HepG2 (cell line): ENCODE results near the gene ZNF419. TPM values are rescaled to one million over a fixed set of nuclear protein-coding genes. Genes with fewer than 3 reads are reported as not detected.

Source experiments
- EZH2 ChIP-seq: conservative IDR thresholded peaks from 2 replicates; pipeline ENCODE4 v1.6.1; 2012; ENCODE audit warnings: mild to moderate bottlenecking, low read depth, low read length, moderate library complexity
- HNRNPLL ChIP-seq: fragments of 200-400 bp; formaldehyde crosslinking; IDR thresholded peaks from 2 replicates; pipeline ENCODE4 v1.6.1; 2017; ENCODE audit warnings: mild to moderate bottlenecking, low read depth, low read length; ENCODE audit not compliant: poor library complexity, severe bottlenecking
- NAIF1 ChIP-seq: sonication (generic); formaldehyde crosslinking; IDR thresholded peaks from 2 replicates; pipeline ENCODE4 v1.5.0; 2020; ENCODE audit warnings: mild to moderate bottlenecking, missing genetic modification reagents, borderline replicate concordance
- NR2F6 ChIP-seq, 2 experiments: IDR thresholded peaks; 2 replicates each; pipeline ENCODE4 v1.6.1; 2016; ENCODE audit warnings: antibody characterized with exemption in 1 of 2, mild to moderate bottlenecking in 1 of 2
- PHF20 ChIP-seq: sonication (generic); formaldehyde crosslinking; IDR thresholded peaks from 2 replicates; pipeline ENCODE4 v1.5.0; 2020; ENCODE audit warnings: mild to moderate bottlenecking, missing genetic modification reagents
- RBFOX2 ChIP-seq: fragments of 200-400 bp; formaldehyde crosslinking; IDR thresholded peaks from 2 replicates; pipeline ENCODE4 v1.6.1; 2017; ENCODE audit warnings: low read depth, mild to moderate bottlenecking, low read length
- SP1 ChIP-seq, 2 experiments: fragments of 450-650 bp in 1 of 2; sonication (generic) in 1 of 2; formaldehyde crosslinking in 1 of 2; IDR thresholded peaks; 2 replicates each; pipeline versions ENCODE4 v1.4.0 to v1.6.1; 2016 to 2020; ENCODE audit warnings: missing genetic modification reagents in 1 of 2
- TBL1XR1 ChIP-seq: fragments of 150-350 bp; IDR thresholded peaks from 2 replicates; pipeline ENCODE4 v1.6.1; 2014; ENCODE audit warnings: borderline replicate concordance, low read length; ENCODE audit not compliant: partially characterized antibody
- TMF1 ChIP-seq: sonication (generic); formaldehyde crosslinking; IDR thresholded peaks from 2 replicates; pipeline ENCODE4 v1.8.1; 2022; ENCODE audit warnings: low read depth, missing genetic modification reagents
- ZFP36L1 ChIP-seq: sonication (generic); formaldehyde crosslinking; IDR thresholded peaks from 2 replicates; pipeline ENCODE4 v1.8.0; 2022; ENCODE audit warnings: mild to moderate bottlenecking, missing genetic modification reagents, moderate library complexity
- ZNF232 ChIP-seq: sonication (generic); formaldehyde crosslinking; IDR thresholded peaks from 2 replicates; pipeline ENCODE4 v1.4.0; 2020; ENCODE audit warnings: missing genetic modification reagents, borderline replicate concordance
- ZNF414 ChIP-seq: sonication (generic); formaldehyde crosslinking; IDR thresholded peaks from 2 replicates; pipeline ENCODE4 v1.5.0; 2020; ENCODE audit warnings: missing genetic modification reagents
- ZNF441 ChIP-seq: sonication (generic); formaldehyde crosslinking; IDR thresholded peaks from 2 replicates; pipeline ENCODE4 v1.7.0; 2021; ENCODE audit warnings: missing genetic modification reagents, borderline replicate concordance
- ZNF468 ChIP-seq: sonication (generic); formaldehyde crosslinking; IDR thresholded peaks from 2 replicates; pipeline ENCODE4 v1.8.0; 2022; ENCODE audit warnings: mild to moderate bottlenecking, moderate library complexity, missing genetic modification reagents
- ZNF543 ChIP-seq: sonication (generic); formaldehyde crosslinking; IDR thresholded peaks from 2 replicates; pipeline ENCODE4 v1.4.0; 2020; ENCODE audit warnings: mild to moderate bottlenecking, missing genetic modification reagents
- ZNF589 ChIP-seq: sonication (generic); formaldehyde crosslinking; conservative IDR thresholded peaks from 2 replicates; pipeline ENCODE4 v1.8.0; 2022; ENCODE audit warnings: mild to moderate bottlenecking, moderate library complexity, missing genetic modification reagents
- ZNF615 ChIP-seq: sonication (generic); formaldehyde crosslinking; IDR thresholded peaks from 2 replicates; pipeline ENCODE4 v1.5.0; 2020; ENCODE audit warnings: mild to moderate bottlenecking, missing genetic modification reagents, borderline replicate concordance
- ZNF878 ChIP-seq: sonication (generic); formaldehyde crosslinking; IDR thresholded peaks from 2 replicates; pipeline ENCODE4 v1.8.1; 2023; ENCODE audit warnings: mild to moderate bottlenecking, missing genetic modification reagents, moderate library complexity
- ZNF883 ChIP-seq: sonication (generic); formaldehyde crosslinking; IDR thresholded peaks from 2 replicates; pipeline ENCODE4 v1.5.1; 2020; ENCODE audit warnings: mild to moderate bottlenecking, missing genetic modification reagents; ENCODE audit errors: not compliant biosample characterization
- ZSCAN21 ChIP-seq: sonication (generic); formaldehyde crosslinking; IDR thresholded peaks from 2 replicates; pipeline ENCODE4 v1.8.0; 2022; ENCODE audit warnings: mild to moderate bottlenecking, missing genetic modification reagents, moderate library complexity, borderline replicate concordance
- ZUFSP ChIP-seq: sonication (generic); formaldehyde crosslinking; IDR thresholded peaks from 2 replicates; pipeline ENCODE4 v1.9.0; 2021; ENCODE audit warnings: missing genetic modification reagents, mild to moderate bottlenecking, borderline replicate concordance
- polyA plus RNA-seq, 8 experiments: library from polyadenylated mRNA; depleted of rRNA in 3 of 8; stranded (reverse) in 7 of 8; unstranded in 1 of 8; fragments of >200 nt; fragmentation: Illumina TruSeq in 4 of 8; extraction: Trizol in 4 of 8; gene quantifications; 2 replicates each; pipeline versions ENCODE4 v1.2.1 to v1.2.3, GENCODE V29; 2011 to 2016; ENCODE audit warnings: low read depth in 4 of 8, missing spikeins in 1 of 8, mixed read lengths in 1 of 8; ENCODE audit not compliant: insufficient read depth in 1 of 8
- total RNA-seq, 5 experiments: library from RNA; depleted of rRNA; stranded (reverse); fragments of >200 nt; fragmentation: Illumina TruSeq; extraction: Trizol; gene quantifications; 2 replicates each; pipeline ENCODE4 v1.2.3, GENCODE V29; 2016; ENCODE audit warnings: low read depth in 1 of 5
- TF ChIP-seq, protein P1 (sequence below): sonication (generic); formaldehyde crosslinking; IDR thresholded peaks from 2 replicates; pipeline ENCODE4 v1.8.0; 2022; ENCODE audit warnings: missing genetic modification reagents, mild to moderate bottlenecking, borderline replicate concordance
- TF ChIP-seq, protein P2 (sequence below): sonication (generic); formaldehyde crosslinking; conservative IDR thresholded peaks from 2 replicates; pipeline ENCODE4 v1.8.0; 2022; ENCODE audit warnings: missing genetic modification reagents

ZNF419 gene
- total and polyA plus RNA-seq, 2 of the 13 experiments (the other 11 are each of a cell fraction or from before 2014, with no cell fraction given) = 8.5 to 8.8 TPM

DNA sequence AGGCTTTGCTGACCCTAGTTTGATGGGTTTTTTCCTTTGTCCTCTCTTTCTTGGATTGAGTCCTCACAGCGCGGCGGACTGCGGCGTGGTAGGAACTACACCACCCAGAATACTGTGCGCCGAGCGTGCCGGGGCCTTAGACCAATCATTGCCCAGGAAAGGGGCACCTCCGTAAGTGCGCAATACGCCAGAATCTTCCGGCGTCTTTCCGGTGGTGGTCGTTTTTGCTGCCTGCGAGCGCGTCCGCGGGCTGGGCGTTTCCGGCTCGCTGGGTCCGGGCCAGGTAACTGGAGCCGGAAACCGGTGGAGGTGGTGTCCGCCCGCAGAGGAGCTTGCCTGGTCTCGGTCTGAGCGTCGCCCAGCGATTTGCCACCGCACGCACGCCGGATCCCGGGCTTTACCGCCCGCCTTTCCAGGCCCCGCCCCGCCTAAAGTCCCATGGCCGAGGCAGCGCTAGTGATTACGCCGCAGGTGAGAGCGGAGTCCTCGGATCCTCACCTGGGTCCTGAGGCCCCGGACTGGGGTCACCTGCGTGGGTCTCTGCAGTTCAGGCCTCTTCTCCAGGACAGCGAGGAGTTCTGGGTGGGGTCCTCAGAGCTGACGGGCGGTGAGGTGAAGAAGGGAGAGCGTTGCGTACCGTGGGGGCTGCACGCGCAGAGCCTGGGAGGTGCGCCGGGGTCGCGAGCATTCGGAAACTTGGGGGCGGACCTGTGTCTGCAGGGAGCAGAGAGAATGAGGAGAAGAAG, 39.8 kb downstream of the ZNF419 start, which contains the start of gene ZNF549 (continued):
- peak; percentile 46 for TF ChIP-seq TBL1XR1
- no peak for TF ChIP-seq ZNF232 (CRISPR knock-in tag)
- no peak for TF ChIP-seq ZNF615 (CRISPR knock-in tag)
- TF ChIP-seq ZNF883 (CRISPR knock-in tag) = peak; percentile 85
- peak; percentile 82 for TF ChIP-seq ZSCAN21 (CRISPR knock-in tag)
- TF ChIP-seq ZNF543 = peak; percentile 73; the same call in 1 of the 2 replicates
- 0 out of 2 replicates have a peak, but pooled peaks have one; percentile 51 for TF ChIP-seq ZNF468 (CRISPR knock-in tag)
- TF ChIP-seq, protein P1, sequence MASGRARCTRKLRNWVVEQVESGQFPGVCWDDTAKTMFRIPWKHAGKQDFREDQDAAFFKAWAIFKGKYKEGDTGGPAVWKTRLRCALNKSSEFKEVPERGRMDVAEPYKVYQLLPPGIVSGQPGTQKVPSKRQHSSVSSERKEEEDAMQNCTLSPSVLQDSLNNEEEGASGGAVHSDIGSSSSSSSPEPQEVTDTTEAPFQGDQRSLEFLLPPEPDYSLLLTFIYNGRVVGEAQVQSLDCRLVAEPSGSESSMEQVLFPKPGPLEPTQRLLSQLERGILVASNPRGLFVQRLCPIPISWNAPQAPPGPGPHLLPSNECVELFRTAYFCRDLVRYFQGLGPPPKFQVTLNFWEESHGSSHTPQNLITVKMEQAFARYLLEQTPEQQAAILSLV (CRISPR knock-in tag) = peak; percentile 65; the same call in 1 of the 2 replicates
- TF ChIP-seq ZFP36L1 = 0 out of 2 replicates have a peak, but pooled peaks have one; percentile 79
- no peak for TF ChIP-seq ZUFSP (CRISPR knock-in tag)
- TF ChIP-seq PHF20 = peak; percentile 96
- TF ChIP-seq RBFOX2 = peak; percentile 88
- peak; percentile 91 for TF ChIP-seq HNRNPLL
- TF ChIP-seq ZNF414 = peak; percentile 83
- TF ChIP-seq, protein P2, sequence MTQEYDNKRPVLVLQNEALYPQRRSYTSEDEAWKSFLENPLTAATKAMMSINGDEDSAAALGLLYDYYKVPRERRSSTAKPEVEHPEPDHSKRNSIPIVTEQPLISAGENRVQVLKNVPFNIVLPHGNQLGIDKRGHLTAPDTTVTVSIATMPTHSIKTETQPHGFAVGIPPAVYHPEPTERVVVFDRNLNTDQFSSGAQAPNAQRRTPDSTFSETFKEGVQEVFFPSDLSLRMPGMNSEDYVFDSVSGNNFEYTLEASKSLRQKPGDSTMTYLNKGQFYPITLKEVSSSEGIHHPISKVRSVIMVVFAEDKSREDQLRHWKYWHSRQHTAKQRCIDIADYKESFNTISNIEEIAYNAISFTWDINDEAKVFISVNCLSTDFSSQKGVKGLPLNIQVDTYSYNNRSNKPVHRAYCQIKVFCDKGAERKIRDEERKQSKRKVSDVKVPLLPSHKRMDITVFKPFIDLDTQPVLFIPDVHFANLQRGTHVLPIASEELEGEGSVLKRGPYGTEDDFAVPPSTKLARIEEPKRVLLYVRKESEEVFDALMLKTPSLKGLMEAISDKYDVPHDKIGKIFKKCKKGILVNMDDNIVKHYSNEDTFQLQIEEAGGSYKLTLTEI (CRISPR knock-in tag) = no peak
- no peak for TF ChIP-seq EZH2
- TF ChIP-seq TMF1 (CRISPR knock-in tag) = 0 out of 2 replicates have a peak, but pooled peaks have one; percentile 60
- TF ChIP-seq ZNF441 (CRISPR knock-in tag) = peak; percentile 52; the same call in 1 of the 2 replicates
- no peak for TF ChIP-seq NR2F6 (IDR thresholded peaks at IDR 0.05)
- peak; percentile 9; the same call in 1 of the 2 replicates for TF ChIP-seq NR2F6 (CRISPR knock-in tag; IDR thresholded peaks at IDR 0.05)
- TF ChIP-seq NAIF1 (CRISPR knock-in tag) = peak; percentile 81; the same call in 1 of the 2 replicates
- TF ChIP-seq ZNF589 (CRISPR knock-in tag) = 0 out of 2 replicates have a peak, but pooled peaks have one; percentile 42
- TF ChIP-seq SP1 (IDR thresholded peaks at IDR 0.05) = no peak
- peak; percentile 63; the same call in 1 of the 2 replicates for TF ChIP-seq SP1 (CRISPR knock-in tag; IDR thresholded peaks at IDR 0.05)
- TF ChIP-seq ZNF878 = no peak
